Measurements from ENCODE around the gene AOC2.

DNA sequence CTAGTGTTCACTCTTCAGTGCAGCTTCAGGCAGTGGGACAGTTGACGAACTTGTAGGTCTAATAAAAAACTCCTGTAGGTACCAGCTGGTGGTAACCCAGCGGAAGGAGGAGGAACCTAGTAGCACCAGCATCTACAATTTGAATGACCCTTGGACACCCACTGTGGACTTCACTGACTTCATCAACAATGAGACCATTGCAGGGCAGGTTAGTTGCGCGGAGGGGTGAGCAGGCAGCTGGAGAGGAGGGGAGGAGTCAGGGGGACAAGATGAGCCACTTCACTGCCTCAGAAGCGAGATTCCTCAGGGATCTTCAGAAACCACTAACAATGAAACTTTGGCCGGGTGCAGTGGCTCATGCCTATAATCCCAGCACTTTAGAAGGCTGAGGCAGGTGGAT is 28.9 kb downstream of the AOC2 start:
- TF ChIP-seq, protein P1, sequence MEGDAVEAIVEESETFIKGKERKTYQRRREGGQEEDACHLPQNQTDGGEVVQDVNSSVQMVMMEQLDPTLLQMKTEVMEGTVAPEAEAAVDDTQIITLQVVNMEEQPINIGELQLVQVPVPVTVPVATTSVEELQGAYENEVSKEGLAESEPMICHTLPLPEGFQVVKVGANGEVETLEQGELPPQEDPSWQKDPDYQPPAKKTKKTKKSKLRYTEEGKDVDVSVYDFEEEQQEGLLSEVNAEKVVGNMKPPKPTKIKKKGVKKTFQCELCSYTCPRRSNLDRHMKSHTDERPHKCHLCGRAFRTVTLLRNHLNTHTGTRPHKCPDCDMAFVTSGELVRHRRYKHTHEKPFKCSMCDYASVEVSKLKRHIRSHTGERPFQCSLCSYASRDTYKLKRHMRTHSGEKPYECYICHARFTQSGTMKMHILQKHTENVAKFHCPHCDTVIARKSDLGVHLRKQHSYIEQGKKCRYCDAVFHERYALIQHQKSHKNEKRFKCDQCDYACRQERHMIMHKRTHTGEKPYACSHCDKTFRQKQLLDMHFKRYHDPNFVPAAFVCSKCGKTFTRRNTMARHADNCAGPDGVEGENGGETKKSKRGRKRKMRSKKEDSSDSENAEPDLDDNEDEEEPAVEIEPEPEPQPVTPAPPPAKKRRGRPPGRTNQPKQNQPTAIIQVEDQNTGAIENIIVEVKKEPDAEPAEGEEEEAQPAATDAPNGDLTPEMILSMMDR (conservative IDR thresholded peaks at IDR 0.05; ENCODE audit: low read depth, low read length): no peak
- TF ChIP-seq EZH2 (IDR thresholded peaks at IDR 0.05; ENCODE audit: low read length, unreplicated experiment) (no peak), EZH2phosphoT487 (IDR thresholded peaks at IDR 0.05; ENCODE audit: borderline replicate concordance, low read length) (no peak)
